Activated CD8-positive, alpha-beta memory T cell treated with anti-CD3 and anti-CD28 coated beads for 1 hour (primary cell): ENCODE measurements around the gene CDHR2.

Experiments used
- DNase-seq, 2 donors: peaks; one replicate each; pipeline ENCODE4 v3.0.0-alpha.2; 2020; ENCODE audit warnings: low read depth in 1 of 2; ENCODE audit errors: extremely low read depth in 1 of 2

The CDHR2 gene

DNA sequence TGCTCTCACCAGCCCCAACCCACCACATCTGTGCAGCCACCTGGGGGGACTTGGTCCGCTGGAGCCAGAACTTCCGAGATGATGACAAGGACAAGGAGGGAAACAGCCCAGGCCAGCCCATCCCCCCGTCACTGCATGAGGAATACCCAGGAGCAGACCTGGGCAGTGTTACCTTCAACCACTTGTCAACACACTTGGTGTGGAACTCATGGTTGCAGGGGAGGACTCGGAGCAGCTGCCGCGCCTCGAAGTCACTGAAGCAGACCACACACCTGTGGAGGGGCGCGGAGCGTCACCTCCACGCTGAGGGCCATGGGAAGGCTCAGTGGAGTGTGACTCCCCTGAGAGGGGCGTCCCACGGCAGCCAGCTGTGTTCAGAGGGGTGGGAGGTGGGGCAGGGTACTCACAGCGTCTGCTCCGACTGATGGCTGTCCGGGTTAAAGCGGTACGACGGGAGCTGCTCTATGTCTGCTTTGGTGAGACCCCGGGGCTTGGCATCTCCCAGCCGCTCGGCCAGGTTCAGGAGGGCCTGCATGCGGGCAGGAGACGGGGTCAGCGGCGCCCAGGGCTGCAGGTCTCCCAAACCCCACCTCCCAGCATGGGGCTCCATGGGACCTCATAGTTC, 19.9 kb upstream of the CDHR2 start:
- no peak for DNase-seq

DNA sequence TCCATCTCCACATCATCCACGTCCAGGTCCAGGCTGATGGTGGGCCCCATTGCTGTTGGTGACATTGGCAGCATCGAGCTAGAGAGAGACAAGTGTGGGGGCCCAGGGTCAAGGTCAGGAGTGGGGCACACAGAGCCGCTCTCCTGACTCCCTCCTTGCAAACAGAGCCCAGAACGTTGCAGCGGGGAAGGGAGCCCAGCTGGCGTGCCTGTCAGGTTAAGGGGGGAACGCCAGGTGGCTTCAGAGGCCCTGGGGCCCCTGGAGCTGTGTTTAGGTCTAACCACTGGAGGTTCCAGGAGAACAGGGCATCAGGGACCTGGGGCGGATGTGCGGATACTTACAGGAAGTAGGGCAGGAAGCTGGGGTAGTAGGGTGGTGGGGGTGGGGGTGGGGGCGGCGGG, 19.4 kb upstream of the CDHR2 start:
- no peak for DNase-seq

DNA sequence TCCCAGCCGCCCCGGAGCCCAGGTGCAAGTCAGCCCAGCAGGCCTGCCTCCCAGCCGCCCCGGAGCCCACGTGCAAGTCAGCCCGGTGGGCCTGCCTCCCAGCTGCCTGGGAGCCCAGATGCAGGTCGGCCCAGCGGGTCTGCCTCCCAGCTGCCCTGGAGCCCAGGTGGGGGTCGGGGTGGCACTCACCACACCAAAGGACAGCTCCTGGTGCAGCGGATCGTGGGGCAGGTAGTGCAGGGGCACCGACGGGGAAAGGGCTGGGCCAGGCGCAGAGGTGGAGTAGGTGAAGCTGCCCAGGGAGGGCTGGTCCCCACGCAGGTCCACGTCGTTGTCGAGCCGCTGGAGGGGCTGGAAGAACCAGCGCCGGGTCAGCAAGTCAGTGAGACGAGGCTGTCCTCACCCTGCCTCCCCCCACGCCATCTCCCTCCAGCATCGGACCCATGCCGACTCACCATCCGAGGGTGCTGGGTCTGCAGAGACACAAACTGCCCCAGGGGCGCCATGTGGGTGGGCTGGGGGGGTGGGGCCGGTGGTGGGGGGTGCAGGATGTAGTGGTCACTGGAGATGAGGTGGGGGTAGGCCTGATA, 18.7 kb upstream of the CDHR2 start:
- no peak for DNase-seq

DNA sequence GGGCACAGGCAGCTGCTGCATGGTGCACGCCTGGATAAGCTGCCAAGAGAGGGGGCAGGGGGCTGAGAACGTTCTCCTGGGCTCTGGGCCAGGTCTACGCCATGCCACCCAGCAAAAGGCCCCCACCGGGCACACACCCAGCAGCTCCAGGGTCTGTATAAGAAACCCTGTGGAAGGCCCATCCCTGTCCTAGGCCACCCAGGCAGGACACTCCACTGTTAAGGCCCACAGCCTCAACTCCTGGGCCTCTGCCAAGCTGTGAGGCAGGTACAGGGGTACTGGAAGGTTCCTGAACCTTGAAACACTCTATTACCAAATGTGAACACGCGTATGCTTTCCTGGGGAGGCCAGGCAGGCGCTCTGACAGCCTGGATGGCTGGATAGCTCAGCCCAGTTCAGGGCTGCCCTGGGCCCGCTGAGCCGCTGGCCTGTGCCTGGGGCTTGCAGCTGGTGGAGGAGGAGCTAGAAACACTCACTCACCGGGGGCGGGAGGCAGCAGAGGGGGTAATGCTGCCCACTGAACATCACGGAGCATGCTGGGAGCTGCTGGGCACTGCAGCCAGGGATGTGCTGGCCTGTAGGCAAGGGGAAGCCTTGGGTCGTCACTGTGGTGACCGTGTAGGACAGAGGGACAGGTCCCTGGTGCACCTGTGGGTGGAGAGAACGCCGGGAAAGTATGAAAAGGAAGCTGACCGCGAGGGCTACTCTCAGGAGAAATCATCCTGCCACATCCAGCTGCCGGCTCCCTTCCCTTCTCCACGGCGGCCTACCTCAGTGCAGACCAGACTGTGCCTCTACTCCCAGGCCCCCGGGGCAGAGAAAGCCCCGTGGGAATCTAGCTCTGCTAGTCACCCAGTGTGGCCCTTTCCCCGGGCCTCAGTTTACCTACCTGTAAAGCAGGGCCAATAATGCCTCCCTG, 17.9 kb upstream of the CDHR2 start:
- DNase-seq = no peak

DNA sequence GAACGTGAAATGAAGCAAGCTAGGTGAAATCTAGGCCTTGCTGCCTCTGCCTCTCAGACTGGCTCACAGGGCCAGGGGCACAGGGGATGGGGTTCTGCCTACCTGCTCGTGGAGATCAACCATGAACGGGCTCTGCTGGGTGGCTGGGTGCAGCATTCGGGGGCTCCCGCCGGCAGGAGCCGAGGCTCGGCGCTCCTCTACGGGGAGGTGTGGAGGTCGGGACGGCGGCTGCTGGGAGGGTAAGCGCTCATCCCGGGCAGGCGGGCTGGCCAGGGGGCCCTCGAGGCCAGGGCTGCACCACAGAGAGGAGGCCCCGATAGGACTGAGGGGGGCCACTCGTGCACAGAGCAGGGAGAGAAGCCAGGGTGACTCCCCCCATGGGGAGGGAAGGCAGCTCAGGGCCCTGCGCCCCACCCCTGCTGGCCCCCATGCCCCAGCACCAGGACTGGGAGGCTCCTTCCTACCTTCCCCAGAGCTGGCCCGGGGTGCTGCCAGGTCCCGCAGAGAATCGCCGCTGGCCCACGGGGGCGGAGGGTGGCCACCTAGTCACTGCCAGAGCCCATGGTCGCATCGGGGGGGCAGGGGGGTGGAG, 17.1 kb upstream of the CDHR2 start:
- DNase-seq = no peak

DNA sequence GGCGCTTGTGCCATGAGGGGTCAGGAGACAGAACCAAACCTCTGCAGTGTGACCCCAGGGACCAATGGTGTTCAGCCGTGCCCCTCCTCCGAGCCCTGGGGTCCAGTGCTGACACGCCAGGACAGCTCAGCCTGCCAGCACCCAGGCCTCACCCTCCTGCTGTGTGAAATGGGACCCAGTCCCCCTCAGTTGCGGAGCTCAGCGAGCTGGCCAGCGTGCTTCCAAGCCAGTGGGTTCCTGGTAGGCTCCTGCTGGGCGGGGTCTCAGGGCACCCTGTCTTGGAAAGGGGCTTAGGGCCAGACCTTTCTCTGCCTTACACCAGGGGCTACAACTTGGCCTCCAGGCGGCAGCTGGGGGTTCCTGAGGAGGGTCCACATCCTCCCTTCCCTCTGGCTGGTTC, 16.3 kb upstream of the CDHR2 start:
- DNase-seq = no peak

DNA sequence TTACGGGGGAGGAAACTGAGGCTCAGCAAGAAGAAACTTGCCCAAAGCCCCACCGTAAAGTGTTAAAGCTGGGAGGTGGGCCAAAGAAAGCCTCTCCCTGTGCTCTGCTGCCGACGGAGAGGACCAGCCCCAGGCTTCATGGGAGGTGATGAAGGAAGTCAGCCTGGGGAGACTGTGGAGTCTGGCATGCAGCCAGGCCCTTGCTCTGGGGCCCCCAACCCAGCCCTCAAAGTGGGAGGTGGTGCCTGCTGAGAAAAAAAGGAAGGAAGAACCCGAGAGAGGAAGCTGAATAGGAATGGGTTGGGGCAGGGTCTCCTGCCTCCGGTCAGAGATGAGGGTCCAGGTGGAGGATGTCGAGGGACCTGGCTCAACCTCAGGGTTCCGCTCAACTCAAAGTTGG, 15.8 kb upstream of the CDHR2 start:
- no peak for DNase-seq

DNA sequence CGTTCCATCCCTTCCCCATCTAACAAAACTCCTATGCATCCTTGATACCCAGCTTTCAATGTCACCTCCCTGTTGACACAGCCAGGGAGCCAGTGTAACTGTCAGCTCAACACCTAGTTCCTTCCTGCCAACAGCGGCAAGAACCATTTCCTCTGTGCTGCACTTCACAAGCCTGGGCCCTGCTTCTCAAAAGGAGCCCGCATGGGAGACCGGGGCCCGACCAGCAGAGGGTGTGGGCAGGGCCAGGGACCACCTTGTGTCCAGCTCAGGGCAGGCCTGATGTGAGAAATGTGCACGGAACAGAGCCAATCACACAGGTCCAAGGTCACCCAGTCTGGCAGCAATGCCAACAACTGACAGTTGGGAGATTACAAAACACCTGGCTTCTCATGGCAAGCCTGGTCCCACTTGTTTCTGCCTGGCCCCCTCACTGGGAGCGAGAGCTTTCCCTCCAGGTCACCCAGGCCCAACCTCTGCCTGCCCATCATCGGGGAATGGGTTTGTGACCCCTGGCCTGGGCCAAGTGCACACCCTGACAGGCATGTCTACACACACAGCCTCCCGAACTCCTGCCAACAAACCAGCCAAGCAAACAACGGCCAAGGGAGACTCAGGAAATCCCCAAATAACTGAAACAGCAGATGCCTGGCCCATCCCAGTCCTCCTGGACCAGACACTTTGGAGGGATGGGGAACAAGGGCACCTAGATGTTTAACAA, 15.1 kb upstream of the CDHR2 start:
- DNase-seq = no peak

DNA sequence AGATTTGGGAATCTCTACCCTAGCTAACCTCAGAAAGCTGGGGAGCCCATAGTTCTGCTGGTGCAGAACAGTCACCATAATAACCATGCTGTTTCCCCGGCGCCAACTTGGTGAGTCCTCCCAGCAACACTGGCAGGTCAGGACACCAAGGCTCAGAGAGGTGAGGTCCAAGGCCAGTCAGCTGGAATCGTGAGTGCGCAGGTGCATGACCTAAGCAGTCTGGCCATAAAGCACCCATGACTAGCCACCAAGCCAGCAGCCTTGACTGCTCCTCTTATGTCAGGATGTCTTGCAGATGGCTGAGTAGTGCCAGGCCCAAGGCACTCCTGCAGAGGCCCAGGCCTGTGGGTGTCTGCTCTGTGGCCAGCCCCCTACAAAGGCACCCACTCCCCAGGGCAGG, 14.5 kb upstream of the CDHR2 start:
- no peak for DNase-seq

DNA sequence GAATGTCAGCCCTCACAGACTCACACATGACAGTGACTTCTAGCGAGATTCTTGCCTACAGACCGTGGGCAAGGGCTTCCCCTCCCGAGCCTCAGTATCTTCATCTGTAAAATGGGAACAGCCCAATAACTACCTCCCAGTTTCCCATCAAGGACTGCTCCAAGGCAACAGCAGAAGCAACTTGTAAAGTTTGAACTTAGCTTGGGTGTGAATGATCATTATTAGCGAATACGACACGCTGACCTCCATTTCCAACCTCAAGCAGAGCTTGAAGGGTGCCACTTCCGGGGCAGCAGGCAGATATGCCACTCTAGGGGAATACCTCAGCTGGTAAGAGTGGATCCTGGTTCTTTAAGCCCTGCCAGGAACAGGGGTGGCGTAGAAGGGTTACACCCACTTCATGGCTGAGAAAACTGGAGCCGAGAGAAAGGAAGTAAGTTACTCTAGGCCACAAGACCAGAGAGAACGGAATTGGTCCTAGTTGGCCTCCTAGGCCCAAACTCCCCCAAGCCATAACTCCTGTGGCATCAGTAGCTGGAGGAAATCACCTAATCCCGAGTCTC, 14.0 kb upstream of the CDHR2 start:
- DNase-seq = no peak

DNA sequence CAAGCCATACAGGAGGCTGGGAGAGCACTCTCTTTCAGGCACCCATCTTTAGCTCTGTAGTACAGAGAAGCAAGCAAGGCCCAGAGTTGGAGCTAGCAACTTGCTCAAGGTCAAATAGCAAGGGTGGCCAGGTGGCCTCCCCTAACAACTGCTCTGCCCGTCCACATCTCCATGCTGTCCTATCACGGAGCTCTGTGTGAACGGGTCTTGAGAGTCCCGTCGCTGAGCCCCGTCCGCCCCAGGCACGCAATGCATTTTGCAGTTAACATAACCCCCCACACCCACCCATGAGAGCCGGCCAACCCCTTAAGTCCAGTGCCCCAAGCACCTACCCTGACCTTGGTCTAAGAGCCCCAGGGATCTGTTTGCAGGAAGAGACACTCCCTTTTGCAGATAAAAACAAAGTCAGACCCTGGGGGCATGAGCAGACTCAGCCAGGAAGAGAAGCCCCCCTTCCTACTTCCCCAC, 13.4 kb upstream of the CDHR2 start:
- no peak for DNase-seq

DNA sequence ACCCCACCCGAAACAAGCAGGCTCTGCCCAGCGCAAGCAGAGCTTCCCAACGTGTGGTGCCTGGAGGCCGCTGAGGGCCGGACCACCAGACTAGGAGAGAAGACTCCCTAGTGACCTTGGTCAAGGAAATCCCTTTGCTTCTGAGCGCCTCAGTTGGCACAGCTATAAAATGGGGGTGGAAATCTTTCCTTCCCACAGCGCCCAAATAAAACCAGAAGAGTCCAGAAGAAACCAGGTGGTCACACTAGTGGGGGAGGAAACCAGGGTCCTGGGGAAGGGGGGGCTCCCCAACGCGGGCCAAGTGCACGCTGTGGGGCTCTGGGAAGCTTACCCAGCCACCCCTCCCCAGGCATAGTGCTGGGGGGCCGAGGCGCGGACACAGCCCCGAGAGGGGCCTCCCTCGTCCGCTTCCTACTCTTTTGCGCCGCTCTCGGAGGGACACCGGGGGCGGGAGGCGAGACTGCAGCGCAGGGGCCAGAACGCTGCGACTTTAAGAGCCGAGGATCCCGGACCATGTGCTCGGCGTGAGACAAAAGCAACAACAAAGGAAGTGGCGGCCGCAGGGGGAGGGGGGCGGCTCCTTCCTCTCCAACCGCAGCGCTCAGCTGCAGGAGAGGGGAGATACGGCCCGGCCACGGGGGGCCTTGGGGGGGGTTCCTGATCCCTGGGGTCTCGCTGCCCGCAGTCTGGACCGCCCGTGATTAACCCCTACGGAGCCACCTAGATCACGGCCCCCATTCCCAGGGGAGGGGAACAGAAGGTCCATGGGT, 12.8 kb upstream of the CDHR2 start:
- DNase-seq = peak in 1 of 2 donors; percentile 73

DNA sequence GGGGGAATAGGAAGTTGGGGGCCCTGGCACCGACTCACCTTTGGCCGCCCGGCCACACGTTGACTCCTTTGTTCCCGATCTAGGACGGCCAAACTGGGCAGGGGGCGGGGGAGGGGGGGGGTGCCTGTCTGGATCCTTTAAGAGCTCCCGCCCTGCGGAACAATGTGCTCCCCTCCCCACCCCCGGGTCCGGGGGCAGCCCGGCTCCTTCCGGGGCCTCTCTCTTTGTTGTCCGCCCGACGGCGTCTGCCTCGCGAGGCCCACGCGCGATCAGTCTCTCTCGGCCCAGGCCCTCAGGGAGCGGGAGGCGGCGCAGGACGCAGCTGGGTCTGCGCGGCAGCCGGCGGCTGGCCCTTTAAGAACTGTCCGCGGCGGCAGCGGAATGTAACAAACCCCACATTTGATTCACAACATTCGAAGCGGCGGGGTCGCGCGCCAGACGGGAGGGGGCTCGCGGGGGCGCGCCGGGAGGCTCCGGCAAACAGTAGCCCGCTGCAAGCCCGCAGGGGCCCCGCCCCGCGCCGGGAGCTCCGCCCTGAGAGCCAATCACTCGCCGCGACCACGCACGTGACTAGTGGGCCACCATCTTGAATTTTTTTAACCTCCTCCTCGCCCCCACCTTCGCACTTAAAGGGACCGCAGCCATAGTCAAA, 12.1 kb upstream of the CDHR2 start, which contains the start of gene RNF44:
Gene RNF44 (minus strand): TSS at position 501 of the 652 bp plus-strand sequence. CDS start 4,930 bp downstream, outside the sequence.
- peak; percentile 92 to 99 for DNase-seq

DNA sequence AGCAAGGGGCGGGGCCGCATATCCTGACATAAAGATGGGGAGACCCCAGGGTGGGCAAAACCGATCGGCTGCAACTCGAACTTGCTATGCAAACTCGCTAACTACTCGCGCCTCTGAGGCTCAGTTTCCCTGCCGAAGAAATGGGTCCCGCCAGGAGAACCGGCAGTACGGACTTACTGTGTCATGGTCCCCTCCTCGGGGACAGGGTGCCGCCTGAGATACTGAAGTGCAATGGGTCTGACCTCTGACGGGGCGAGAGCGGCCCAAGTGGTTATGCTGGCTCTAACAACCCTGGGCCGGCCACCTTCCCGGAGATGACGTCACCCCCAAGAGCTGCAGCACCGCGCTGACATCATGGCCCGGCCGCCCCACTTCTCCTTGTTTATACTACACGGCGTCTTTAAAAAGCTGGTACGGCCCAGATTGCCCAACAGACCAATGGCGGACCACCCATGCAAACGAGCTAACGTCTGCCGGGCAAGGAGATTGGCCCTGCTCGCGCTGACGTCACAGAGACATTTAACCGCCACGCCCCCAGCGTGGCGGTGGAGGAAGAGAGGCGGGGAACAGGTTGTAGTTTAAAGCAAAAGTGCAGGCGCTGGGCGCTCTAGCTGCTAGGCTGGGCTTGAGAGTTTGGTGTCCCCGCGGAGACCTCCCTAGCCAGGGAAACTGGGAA, 11.4 kb upstream of the CDHR2 start:
- peak; percentile 93 for DNase-seq

DNA sequence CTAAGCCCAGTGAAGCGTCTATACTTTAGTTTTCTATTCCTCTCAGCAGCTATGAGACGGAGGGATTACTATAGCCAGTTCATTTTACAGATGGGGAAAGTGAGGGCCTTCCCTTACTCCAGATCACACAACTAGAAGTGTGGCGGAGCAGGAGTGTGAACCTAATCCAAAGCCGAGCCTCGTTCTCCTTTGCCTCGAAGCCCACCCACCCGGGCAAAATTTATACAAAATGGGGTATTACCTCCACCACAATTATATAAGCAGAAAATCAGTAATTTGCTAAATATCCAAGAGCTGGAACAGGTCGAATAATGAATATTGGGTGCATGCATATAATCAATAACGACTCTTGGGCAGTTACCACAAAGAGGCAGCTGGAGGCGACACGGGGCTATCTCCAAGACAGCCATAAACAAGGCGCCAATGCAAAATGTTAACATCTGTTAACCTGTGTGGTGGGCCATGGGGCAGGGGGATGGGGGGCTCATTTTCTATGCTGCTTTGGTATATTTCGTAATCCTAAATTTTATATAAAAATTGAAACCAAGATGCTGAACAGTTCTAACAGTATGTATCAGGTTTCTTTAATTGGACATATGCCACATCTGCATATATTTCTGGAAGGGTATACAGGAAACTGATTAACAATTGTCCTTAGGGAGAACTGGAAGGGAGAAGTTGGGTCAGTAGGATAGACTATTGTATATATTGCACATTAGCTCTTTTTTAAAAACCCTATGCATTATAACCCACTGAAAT, 10.7 kb upstream of the CDHR2 start:
- no peak for DNase-seq

DNA sequence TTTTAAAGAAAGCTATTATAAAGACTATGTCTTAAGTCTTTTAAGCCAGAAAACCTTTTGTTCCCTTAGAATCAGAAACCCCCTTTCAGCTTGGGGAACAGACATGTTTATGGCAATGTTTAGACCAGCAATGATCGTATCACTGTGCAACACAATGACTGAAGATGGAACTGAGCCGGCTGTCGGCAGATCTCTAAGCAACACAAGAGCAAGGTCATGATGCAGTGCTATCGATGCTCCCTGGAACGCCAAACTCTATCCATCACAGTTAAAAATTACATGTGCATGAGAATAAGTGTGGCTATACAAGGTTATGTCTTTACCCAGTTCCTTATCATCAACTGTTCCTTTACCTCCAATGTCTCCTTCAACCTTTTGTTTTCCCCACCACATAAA, 10.2 kb upstream of the CDHR2 start:
- DNase-seq = no peak

DNA sequence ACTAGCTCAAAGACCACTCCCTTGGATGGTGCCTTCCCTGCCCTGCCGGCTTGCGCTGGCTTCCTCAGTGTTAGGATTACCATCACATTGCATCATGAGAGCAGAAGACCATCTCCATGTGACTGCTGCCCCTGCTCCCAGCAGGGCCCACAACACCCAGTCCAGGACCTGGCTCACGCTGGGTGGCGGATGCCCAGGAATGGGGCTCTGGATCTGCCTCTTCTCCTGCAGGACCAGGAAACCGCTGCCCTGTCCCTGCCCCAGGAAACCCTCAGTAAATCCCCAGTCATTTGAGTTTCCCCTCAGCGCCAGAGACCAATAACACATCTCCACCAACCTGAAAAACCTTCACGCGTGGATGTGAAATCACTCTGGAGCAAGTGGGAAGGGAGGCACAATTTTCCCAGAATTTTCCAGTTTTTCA, 8.7 kb upstream of the CDHR2 start:
- no peak for DNase-seq

DNA sequence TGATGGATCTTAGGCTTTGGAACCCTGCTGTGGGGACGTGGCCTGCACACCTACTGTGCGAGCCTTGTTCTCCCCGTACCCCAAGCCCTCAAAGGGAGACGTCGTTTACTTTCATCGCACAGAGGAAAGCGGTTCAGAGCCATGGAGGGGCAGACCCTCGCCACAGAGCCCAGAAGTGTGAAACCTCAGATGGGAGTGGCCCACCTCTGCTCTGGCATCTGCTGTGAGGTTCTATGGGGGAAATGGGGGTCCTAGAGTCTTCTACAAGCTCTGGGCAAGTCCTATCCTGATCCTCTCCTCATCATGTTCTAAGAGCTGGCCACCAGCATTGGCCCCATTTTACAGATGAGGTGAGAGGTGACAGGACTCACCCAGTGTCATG, 8.2 kb upstream of the CDHR2 start:
- no peak for DNase-seq
